SU-DHL-6 (cell line): ENCODE data around the gene ERN1.

Source experiments
- H2AFZ ChIP-seq: fragments of 200-600 bp; sonication (generic); 2 replicates; pipeline ENCODE4 v1.6.1; 2014; ENCODE audit warnings: low read depth, mild to moderate bottlenecking, moderate library complexity, mixed read lengths, antibody characterized with exemption, low read length; ENCODE audit not compliant: severe bottlenecking
- H3F3A ChIP-seq: fragments of 200-600 bp; shearing (Covaris generic); 2 replicates; pipeline ENCODE4 v1.6.0; 2016; ENCODE audit warnings: antibody characterized with exemption, mild to moderate bottlenecking; ENCODE audit not compliant: insufficient read depth
- H3K27ac ChIP-seq: fragments of 200-600 bp; sonication (generic); 2 replicates; pipeline ENCODE4 v1.5.1; 2016; ENCODE audit warnings: low read depth, mild to moderate bottlenecking, low read length, moderate library complexity, mixed read lengths
- H3K27me3 ChIP-seq: fragments of 200-600 bp; sonication (generic), shearing (Covaris generic); 2 replicates; pipeline ENCODE4 v1.6.0; 2014; ENCODE audit warnings: mild to moderate bottlenecking, low read length
- H3K36me3 ChIP-seq: fragments of 200-600 bp; sonication (generic); 2 replicates; pipeline ENCODE4 v1.6.1; 2014; ENCODE audit warnings: mild to moderate bottlenecking, low read length, mixed read lengths
- H3K4me2 ChIP-seq: fragments of 300-600, 200-600 bp; shearing (Covaris generic), sonication (generic); 2 replicates; pipeline ENCODE4 v1.6.0; 2014; ENCODE audit warnings: low read length, low read depth, mild to moderate bottlenecking; ENCODE audit not compliant: poor library complexity, severe bottlenecking
- H3K4me3 ChIP-seq: fragments of 200-600 bp; sonication (generic); 2 replicates; pipeline ENCODE4 v1.5.1; 2014; ENCODE audit warnings: antibody characterized with exemption, low read length, mild to moderate bottlenecking, mixed read lengths; ENCODE audit not compliant: insufficient read depth, poor library complexity, severe bottlenecking
- H3K79me2 ChIP-seq: fragments of 200-600 bp; sonication (generic); 2 replicates; pipeline ENCODE4 v1.6.1; 2014; ENCODE audit warnings: mild to moderate bottlenecking, low read length, moderate library complexity; ENCODE audit not compliant: insufficient read depth
- H3K9ac ChIP-seq: fragments of 200-600 bp; sonication (generic); 2 replicates; pipeline ENCODE4 v1.7.0; 2014; ENCODE audit warnings: mild to moderate bottlenecking, low read length
- H3K9me2 ChIP-seq: fragments of 200-600 bp; sonication (generic); replicated peaks from 2 replicates; pipeline ENCODE4 v1.6.1; 2014; ENCODE audit warnings: low read length; ENCODE audit not compliant: insufficient read depth
- H3K9me3 ChIP-seq: fragments of 200-600 bp; sonication (generic); 2 replicates; pipeline ENCODE4 v1.6.1; 2014; ENCODE audit warnings: low read length, mixed read lengths; ENCODE audit not compliant: insufficient read depth
- H4K20me1 ChIP-seq: fragments of 200-600 bp; sonication (generic); 2 replicates; pipeline ENCODE4 v1.6.1; 2014; ENCODE audit warnings: low read depth, mild to moderate bottlenecking, antibody characterized with exemption, low read length, moderate library complexity, mixed read lengths
- CTCF ChIP-seq: fragments of 200-600 bp; sonication (generic); IDR thresholded peaks from one replicate; pipeline ENCODE4 v1.5.1; 2017; ENCODE audit warnings: antibody characterized with exemption, mild to moderate bottlenecking, low read length, moderate library complexity; ENCODE audit not compliant: insufficient read depth, poor library complexity, severe bottlenecking
- EZH2phosphoT487 ChIP-seq: fragments of 200-600 bp; sonication (generic), shearing (Covaris generic); conservative IDR thresholded peaks from 2 replicates; pipeline ENCODE4 v1.6.1; 2018; ENCODE audit warnings: mild to moderate bottlenecking, antibody characterized with exemption, low read length, moderate library complexity, mixed read lengths

Gene ERN1

DNA sequence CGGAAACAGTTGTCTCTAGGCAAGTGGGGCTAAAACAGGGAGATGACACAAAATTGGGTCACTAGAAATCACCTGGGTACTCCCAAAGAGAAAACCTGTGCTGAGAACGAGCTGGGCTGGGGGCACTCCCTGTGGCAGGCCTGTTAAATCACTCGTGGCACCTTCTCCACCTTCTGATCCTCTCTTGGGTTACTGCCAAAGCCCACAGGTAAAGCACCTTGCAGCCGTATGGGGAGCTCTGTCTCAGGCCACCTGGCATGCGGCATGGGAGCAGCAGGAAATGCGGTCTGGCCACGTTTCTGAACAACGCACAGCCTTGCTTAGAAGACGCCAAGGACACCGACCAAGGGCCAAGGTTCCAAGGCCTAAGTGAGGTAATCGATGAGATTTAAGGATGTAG, 88.0 kb downstream of the ERN1 start:
- no peak overlapping the region for H3K4me3 ChIP-seq
- H3K27me3 ChIP-seq: no peaks in the 10 kb centered on the region
- no peaks in the 10 kb centered on the region for H3K9me2 ChIP-seq
- no peaks in the 10 kb centered on the region for H3K9me3 ChIP-seq
- no peaks in the 10 kb centered on the region for H3F3A ChIP-seq
- no peak overlapping the region for H3K27ac ChIP-seq
- H3K9ac ChIP-seq: no peak overlapping the region
- no peak overlapping the region for H3K4me2 ChIP-seq
- no peaks in the 10 kb centered on the region for H3K79me2 ChIP-seq
- no peaks in the 10 kb centered on the region for H3K36me3 ChIP-seq
- H4K20me1 ChIP-seq: no peaks in the 10 kb centered on the region
- no peak overlapping the region for H2AFZ ChIP-seq
- TF ChIP-seq CTCF: no peak
- TF ChIP-seq EZH2phosphoT487: no peak

- H3K4me3 ChIP-seq: no peak overlapping the region
- no peak overlapping the region for H3K9ac ChIP-seq
- no peak overlapping the region for H2AFZ ChIP-seq
- H4K20me1 ChIP-seq: no peaks in the 10 kb centered on the region
- H3K9me3 ChIP-seq: no peaks in the 10 kb centered on the region
- no peaks in the 10 kb centered on the region for H3K79me2 ChIP-seq
- no peaks in the 10 kb centered on the region for H3K27me3 ChIP-seq
- H3K9me2 ChIP-seq: no peaks in the 10 kb centered on the region
- TF ChIP-seq EZH2phosphoT487 (no peak), CTCF (no peak)
- no peak overlapping the region for H3K4me2 ChIP-seq
- no peaks in the 10 kb centered on the region for H3K36me3 ChIP-seq
- H3F3A ChIP-seq: no peaks in the 10 kb centered on the region
- no peak overlapping the region for H3K27ac ChIP-seq
These were observed 89.7 kb downstream of the ERN1 start for GRCh38 chr17:64040206-64040605.

- no peak overlapping the region for H3K27ac ChIP-seq
- TF ChIP-seq EZH2phosphoT487 (no peak), CTCF (no peak)
- no peaks in the 10 kb centered on the region for H3K79me2 ChIP-seq
- no peaks in the 10 kb centered on the region for H3K27me3 ChIP-seq
- H3K4me2 ChIP-seq: no peak overlapping the region
- no peak overlapping the region for H2AFZ ChIP-seq
- no peak overlapping the region for H3K9ac ChIP-seq
- no peaks in the 10 kb centered on the region for H3F3A ChIP-seq
- H3K9me2 ChIP-seq: no peaks in the 10 kb centered on the region
- no peak overlapping the region for H3K4me3 ChIP-seq
- H3K36me3 ChIP-seq: no peaks in the 10 kb centered on the region
- no peaks in the 10 kb centered on the region for H3K9me3 ChIP-seq
- H4K20me1 ChIP-seq: no peaks in the 10 kb centered on the region
These were observed 90.9 kb downstream of the ERN1 start for GRCh38 chr17:64039106-64039400.

DNA sequence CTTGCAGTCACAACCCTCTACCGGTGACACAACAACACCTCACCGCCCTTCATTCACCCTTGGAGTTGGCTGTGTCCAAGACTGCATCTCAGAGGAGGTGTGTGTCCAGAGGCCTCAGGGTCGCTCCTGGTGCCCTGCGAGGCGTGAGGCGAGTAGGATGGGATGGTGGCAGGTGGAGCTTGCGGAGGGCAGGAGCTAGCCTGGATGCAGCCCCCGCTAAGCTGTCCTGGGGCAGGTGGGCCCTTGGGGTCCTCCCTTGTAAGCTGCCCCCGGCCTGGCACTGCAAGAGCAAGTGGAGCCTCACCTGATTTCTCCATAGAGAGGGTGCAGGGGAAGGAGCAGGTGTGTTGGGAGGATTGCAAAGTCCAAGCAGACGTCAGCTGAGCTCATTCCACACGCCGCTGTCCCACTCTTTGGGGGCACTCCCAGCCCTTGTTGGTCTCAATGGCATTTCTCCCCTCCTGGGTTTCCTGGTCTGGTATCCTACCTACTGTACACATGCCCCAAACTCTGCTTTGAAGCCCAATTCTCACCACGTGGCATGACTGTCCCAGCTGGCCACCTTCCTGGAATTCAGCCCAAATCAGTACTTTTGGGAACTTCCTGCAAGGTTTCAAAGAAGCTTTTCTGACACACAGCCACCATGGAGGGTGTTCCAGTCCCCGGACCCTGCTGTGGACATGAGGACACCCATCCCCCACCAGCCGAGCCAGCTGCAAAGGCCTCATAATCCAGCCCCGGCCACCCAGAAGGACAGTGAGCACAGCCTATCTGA, 91.4 kb downstream of the ERN1 start:
- Histone ChIP-seq H3K36me3 (no peaks in the 10 kb centered on the region), H3K9ac (no peak overlapping the region), H3F3A (no peaks in the 10 kb centered on the region), H3K9me2 (no peaks in the 10 kb centered on the region), H3K4me2 (no peak overlapping the region), H4K20me1 (no peaks in the 10 kb centered on the region), H3K4me3 (no peak overlapping the region), H3K27me3 (no peaks in the 10 kb centered on the region), H3K27ac (no peak overlapping the region), H3K79me2 (no peaks in the 10 kb centered on the region), H2AFZ (no peak overlapping the region), H3K9me3 (no peaks in the 10 kb centered on the region)
- no peak for TF ChIP-seq CTCF
- no peak for TF ChIP-seq EZH2phosphoT487
